ENCODE measurements around the gene SMIM45.

- TF ChIP-seq POLR2AphosphoS5 (IDR thresholded peaks at IDR 0.05; ENCODE audit: low read depth, low read length) (no peak), POLR2A (IDR thresholded peaks at IDR 0.05; ENCODE audit: low read depth, low read length) (no peak), TAF1 (IDR thresholded peaks at IDR 0.05; ENCODE audit: low read depth, low read length) (no peak)
These were observed 42.5 kb upstream of the SMIM45 start for GRCh38 chr22:41909310-41910049.
